ENCODE measurements around the gene SLC25A15.

SLC25A15 gene

GRCh38 chr13:40792284-40793051 is 3.1 kb downstream of the SLC25A15 start:
- in situ Hi-C loops (cut with HindIII; ENCODE audit: low pct_ligation_motif_present, low sequenced_read_pairs): no loop called here
- Histone ChIP-seq H3K4me3 (ENCODE audit: low read depth, low read length) (no peak overlapping the region), H3K27me3 (replicated peaks) (no peaks in the 10 kb centered on the region), H3K27ac (no peak overlapping the region), H3K36me3 (replicated peaks) (no peaks in the 10 kb centered on the region)
- DNase-seq: no peak
- TF ChIP-seq CTCF (IDR thresholded peaks at IDR 0.05; ENCODE audit: low read depth, low read length, missing control alignments): no peak

GRCh38 chr13:40793339-40793738 is 3.9 kb downstream of the SLC25A15 start:
- no peak overlapping the region for H3K27ac ChIP-seq
- no peak for DNase-seq
- in situ Hi-C loops (cut with HindIII; ENCODE audit: low pct_ligation_motif_present, low sequenced_read_pairs): no loop called here
- no peak overlapping the region for H3K4me3 ChIP-seq (ENCODE audit: low read depth, low read length)
- H3K27me3 ChIP-seq (replicated peaks): no peaks in the 10 kb centered on the region
- no peak for TF ChIP-seq CTCF (IDR thresholded peaks at IDR 0.05; ENCODE audit: low read depth, low read length, missing control alignments)
- no peaks in the 10 kb centered on the region for H3K36me3 ChIP-seq (replicated peaks)

GRCh38 chr13:40794414-40795368 is 5.3 kb downstream of the SLC25A15 start:
- in situ Hi-C loops (cut with HindIII; ENCODE audit: low pct_ligation_motif_present, low sequenced_read_pairs): no loop called here
- H3K27ac ChIP-seq: no peak overlapping the region
- DNase-seq: no peak
- peaks cover 2% of the 10 kb centered on the region for H3K36me3 ChIP-seq (replicated peaks)
- no peak for TF ChIP-seq CTCF (IDR thresholded peaks at IDR 0.05; ENCODE audit: low read depth, low read length, missing control alignments)
- H3K4me3 ChIP-seq (ENCODE audit: low read depth, low read length): no peak overlapping the region
- H3K27me3 ChIP-seq (replicated peaks): no peaks in the 10 kb centered on the region

- Histone ChIP-seq H3K27ac (no peak overlapping the region), H3K36me3 (replicated peaks) (peaks cover 2% of the 10 kb centered on the region), H3K4me3 (ENCODE audit: low read depth, low read length) (no peak overlapping the region), H3K27me3 (replicated peaks) (no peaks in the 10 kb centered on the region)
- no peak for DNase-seq
- in situ Hi-C loops (cut with HindIII; ENCODE audit: low pct_ligation_motif_present, low sequenced_read_pairs): no loop called here
- TF ChIP-seq CTCF (IDR thresholded peaks at IDR 0.05; ENCODE audit: low read depth, low read length, missing control alignments): no peak
These were observed 7.2 kb downstream of the SLC25A15 start for GRCh38 chr13:40796649-40797048.

- peaks cover 2% of the 10 kb centered on the region for H3K36me3 ChIP-seq (replicated peaks)
- H3K27ac ChIP-seq: no peak overlapping the region
- H3K27me3 ChIP-seq (replicated peaks): no peaks in the 10 kb centered on the region
- no peak overlapping the region for H3K4me3 ChIP-seq (ENCODE audit: low read depth, low read length)
- in situ Hi-C loops (cut with HindIII; ENCODE audit: low pct_ligation_motif_present, low sequenced_read_pairs): no loop called here
- TF ChIP-seq CTCF (IDR thresholded peaks at IDR 0.05; ENCODE audit: low read depth, low read length, missing control alignments): no peak
- no peak for DNase-seq
These were observed 9.0 kb downstream of the SLC25A15 start for GRCh38 chr13:40798380-40798779.
